ENCODE measurements around the gene ZNF799.
"Not testable (repeated sequence)": the region's sequence is repeated elsewhere in the genome, so short reads cannot be mapped to it uniquely, and the experiment has no call there.

The ZNF799 gene

GRCh38 chr19:12365236-12366162, 35.6 kb downstream of the ZNF799 start, which contains the start of gene ZNF442:
ZNF442 (minus strand) TSS chr19:12365683; CDS start chr19:12363631, 2,052 bp downstream.
- Histone ChIP-seq H2AFZ (ENCODE audit: low read length) (peak within 1 kb of the TSS; percentile 86), H3K9ac (ENCODE audit: low read depth, low read length, poor library complexity, severe bottlenecking) (peak within 1 kb of the TSS; percentile 72)

GRCh38 chr19:12364391-12365235, 36.5 kb downstream of the ZNF799 start:
- Histone ChIP-seq H3K27me3 (ENCODE audit: insufficient read depth, low read length, poor library complexity, severe bottlenecking) (no peaks in the 10 kb centered on the region), H3K4me1 (ENCODE audit: insufficient read depth, low read length, poor library complexity, severe bottlenecking) (peaks cover 12% of the 10 kb centered on the region), H3K79me2 (ENCODE audit: insufficient read depth, low read length) (no peaks in the 10 kb centered on the region), H3K9ac (ENCODE audit: low read depth, low read length, poor library complexity, severe bottlenecking) (peak overlapping the region; percentile 72), H4K20me1 (ENCODE audit: insufficient read depth, low read length, poor library complexity, severe bottlenecking) (no peaks in the 10 kb centered on the region), H3K9me3 (ENCODE audit: insufficient read depth, low read depth, low read length) (no peaks in the 10 kb centered on the region), H3K4me3 (ENCODE audit: low read length, poor library complexity, severe bottlenecking) (peak overlapping the region; percentile 77), H3F3A (ENCODE audit: low read depth) (no peaks in the 10 kb centered on the region), H3K36me3 (ENCODE audit: insufficient read depth, low read length) (no peaks in the 10 kb centered on the region), H2AFZ (ENCODE audit: low read length) (peak overlapping the region; percentile 86), H3K4me2 (ENCODE audit: low read depth, low read length, poor library complexity, severe bottlenecking) (peak overlapping the region; percentile 76), H3K9me2 (replicated peaks; ENCODE audit: low read depth, low read length) (no peaks in the 10 kb centered on the region)
- TF ChIP-seq EZH2phosphoT487 (IDR thresholded peaks at IDR 0.05; ENCODE audit: borderline replicate concordance), result no peak
- no peak for TF ChIP-seq CTCF (conservative IDR thresholded peaks at IDR 0.05; ENCODE audit: low read length)

More at GRCh38 chr19:12365236-12366162, 35.6 kb downstream of the ZNF799 start, which contains the start of gene ZNF442:
- H3K27me3 ChIP-seq (ENCODE audit: insufficient read depth, low read length, poor library complexity, severe bottlenecking), result no peaks in the 10 kb centered on the region
- peak within 1 kb of the TSS; percentile 77 for H3K4me3 ChIP-seq (ENCODE audit: low read length, poor library complexity, severe bottlenecking)
- no peaks in the 10 kb centered on the region for H3K9me2 ChIP-seq (replicated peaks; ENCODE audit: low read depth, low read length)
- peak within 1 kb of the TSS; percentile 76 for H3K4me2 ChIP-seq (ENCODE audit: low read depth, low read length, poor library complexity, severe bottlenecking)
- H3K36me3 ChIP-seq (ENCODE audit: insufficient read depth, low read length), result no peaks in the 10 kb centered on the region
- H3F3A ChIP-seq (ENCODE audit: low read depth), result no peaks in the 10 kb centered on the region
- H3K4me1 ChIP-seq (ENCODE audit: insufficient read depth, low read length, poor library complexity, severe bottlenecking), result peaks cover 12% of the 10 kb centered on the region
- H4K20me1 ChIP-seq (ENCODE audit: insufficient read depth, low read length, poor library complexity, severe bottlenecking), result no peaks in the 10 kb centered on the region
- H3K79me2 ChIP-seq (ENCODE audit: insufficient read depth, low read length), result no peaks in the 10 kb centered on the region
- TF ChIP-seq CTCF (conservative IDR thresholded peaks at IDR 0.05; ENCODE audit: low read length) (peak; percentile 40), EZH2phosphoT487 (IDR thresholded peaks at IDR 0.05; ENCODE audit: borderline replicate concordance) (no peak)
- no peaks in the 10 kb centered on the region for H3K9me3 ChIP-seq (ENCODE audit: insufficient read depth, low read depth, low read length)

DNA sequence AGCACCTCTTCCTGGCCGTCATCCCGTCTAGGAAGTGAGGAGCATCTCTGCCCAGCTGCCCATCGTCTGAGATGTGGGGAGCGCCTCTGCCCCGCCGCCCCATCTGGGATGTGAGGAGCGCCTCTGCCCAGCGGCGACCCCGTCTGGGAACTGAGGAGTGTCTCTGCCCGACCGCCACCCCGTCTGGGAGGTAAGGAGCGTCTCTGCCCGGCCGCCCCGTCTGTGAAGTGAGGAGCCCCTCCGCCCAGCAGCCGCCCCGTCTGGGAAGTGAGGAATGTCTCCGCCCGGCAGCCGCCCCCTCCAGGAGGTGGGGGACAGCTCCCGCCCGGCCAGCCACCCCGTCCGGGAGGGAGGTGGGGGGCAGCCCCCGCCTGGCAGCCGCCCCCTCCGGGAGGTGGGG, 38.8 kb downstream of the ZNF799 start:
- H3K4me1 ChIP-seq (ENCODE audit: insufficient read depth, low read length, poor library complexity, severe bottlenecking), result peaks cover 12% of the 10 kb centered on the region
- H3K79me2 ChIP-seq (ENCODE audit: insufficient read depth, low read length); H3K9ac ChIP-seq (ENCODE audit: low read depth, low read length, poor library complexity, severe bottlenecking); H3K4me3 ChIP-seq (ENCODE audit: low read length, poor library complexity, severe bottlenecking); H3K9me2 ChIP-seq (replicated peaks; ENCODE audit: low read depth, low read length); H2AFZ ChIP-seq (ENCODE audit: low read length); H3K9me3 ChIP-seq (ENCODE audit: insufficient read depth, low read depth, low read length); H3K4me2 ChIP-seq (ENCODE audit: low read depth, low read length, poor library complexity, severe bottlenecking); H3K27me3 ChIP-seq (ENCODE audit: insufficient read depth, low read length, poor library complexity, severe bottlenecking); H4K20me1 ChIP-seq (ENCODE audit: insufficient read depth, low read length, poor library complexity, severe bottlenecking); H3K36me3 ChIP-seq (ENCODE audit: insufficient read depth, low read length); H3F3A ChIP-seq (ENCODE audit: low read depth): not testable (repeated sequence)

All from Loucy (cell line).